ENCODE data around the gene STX10. TPM values are rescaled to one million over a fixed set of nuclear protein-coding genes. Genes with fewer than 3 reads are reported as not detected.

The STX10 gene
- total RNA-seq, 4 donors from 2014 or later: 50.2 to 62.6 (median 56.6) TPM

DNA sequence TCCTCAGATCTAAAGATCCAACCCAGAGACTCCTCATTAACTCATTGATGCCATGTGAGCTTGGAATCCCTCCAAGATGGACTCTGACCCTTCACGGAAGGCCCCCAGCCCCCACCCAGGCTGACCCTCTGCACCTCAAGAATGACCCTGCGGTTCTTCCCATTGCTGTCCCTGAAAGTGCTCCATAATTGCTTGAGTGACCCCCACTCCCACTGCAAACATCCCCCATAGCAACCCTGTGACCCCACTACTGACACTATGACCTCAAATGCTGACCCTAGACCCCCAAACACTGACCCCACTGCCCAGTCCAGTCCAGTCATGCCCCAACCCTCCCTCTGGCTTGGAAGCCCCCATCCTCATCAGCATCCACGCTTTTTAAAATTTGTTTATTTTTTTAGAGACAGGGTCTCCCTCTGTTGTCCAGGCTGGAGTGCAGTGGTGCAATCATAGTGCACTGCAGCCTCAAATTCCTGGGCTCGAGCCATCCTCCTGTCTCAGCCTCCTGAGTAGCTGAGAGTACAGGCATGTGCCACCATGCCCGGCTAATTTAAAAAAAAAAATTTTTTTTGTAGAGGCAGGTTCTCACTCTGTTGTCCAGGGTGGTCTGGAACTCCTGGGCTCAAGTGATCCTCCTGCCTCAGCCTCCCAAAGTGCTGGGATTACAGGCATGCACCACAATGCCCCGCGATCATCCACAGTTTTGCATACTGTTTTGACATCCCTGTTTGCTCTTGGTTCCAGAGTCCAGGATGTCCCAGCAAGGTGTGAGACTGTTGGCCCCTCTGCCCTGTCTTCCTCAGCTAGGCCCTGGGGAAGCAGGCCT is 48.4 kb downstream of the STX10 start:
- H3K27me3 ChIP-seq: peaks cover 0 to 8% (median 0%) of the 10 kb centered on the region in 4 donors
- H3K4me3 ChIP-seq: peak overlapping the region; percentile 43 to 57 (median 52)
- intact Hi-C loops (cut with DNase I): no loop called here
- DNase-seq (ENCODE audit: extremely low spot score): no peak
- H3K36me3 ChIP-seq: peaks cover 0 to 9% (median 2%) of the 10 kb centered on the region in 4 donors
- 72% methylated on average over 7 of the region's 7 CpGs for WGBS
- peaks cover 57 to 81% (median 75%) of the 10 kb centered on the region in 4 donors for H3K4me1 ChIP-seq
- peak overlapping the region; percentile 70 to 90 (median 75) for H3K27ac ChIP-seq (replicated peaks in 1 of 4)
- no peaks in the 10 kb centered on the region for H3K9me3 ChIP-seq
- TF ChIP-seq POLR2A (IDR thresholded peaks at IDR 0.05; ENCODE audit: low read depth) (no peak), CTCF (IDR thresholded peaks at IDR 0.05) (no peak), EP300 (IDR thresholded peaks at IDR 0.05) (no peak), POLR2AphosphoS5 (IDR thresholded peaks at IDR 0.05) (no peak)

GRCh38 chr19:13100841-13101589 is 49.2 kb downstream of the STX10 start:
- peaks cover 0 to 8% (median 0%) of the 10 kb centered on the region in 4 donors for H3K27me3 ChIP-seq
- peak overlapping the region; percentile 77 to 90 (median 85) for H3K27ac ChIP-seq (replicated peaks in 1 of 4)
- no peaks in the 10 kb centered on the region for H3K9me3 ChIP-seq
- peaks cover 57 to 88% (median 83%) of the 10 kb centered on the region in 4 donors for H3K4me1 ChIP-seq
- no peak for DNase-seq (ENCODE audit: extremely low spot score)
- WGBS: 52% methylated on average over 10 of the region's 18 CpGs
- peak overlapping the region; percentile 43 to 57 (median 52) for H3K4me3 ChIP-seq
- TF ChIP-seq POLR2AphosphoS5 (IDR thresholded peaks at IDR 0.05) (no peak), EP300 (IDR thresholded peaks at IDR 0.05) (no peak), CTCF (IDR thresholded peaks at IDR 0.05) (peak; percentile 8 to 26 (median 19)), POLR2A (IDR thresholded peaks at IDR 0.05; ENCODE audit: low read depth) (no peak)
- peaks cover 0 to 9% (median under 1%) of the 10 kb centered on the region in 4 donors for H3K36me3 ChIP-seq
- intact Hi-C loops (cut with DNase I): no loop called here

- intact Hi-C loops (cut with DNase I): no loop called here
- Histone ChIP-seq H3K36me3 (peaks cover 0 to 14% (median 8%) of the 10 kb centered on the region in 4 donors), H3K27me3 (peaks cover 0 to 8% (median 0%) of the 10 kb centered on the region in 4 donors), H3K27ac (replicated peaks in 1 of 4) (peak overlapping the region; percentile 77 to 90 (median 85)), H3K4me1 (peaks cover 66 to 96% (median 92%) of the 10 kb centered on the region in 4 donors), H3K4me3 (peak overlapping the region; percentile 49 to 59 (median 52)), H3K9me3 (no peaks in the 10 kb centered on the region)
- no peak for TF ChIP-seq POLR2A (IDR thresholded peaks at IDR 0.05; ENCODE audit: low read depth)
- no peak for TF ChIP-seq EP300 (IDR thresholded peaks at IDR 0.05)
- no peak for TF ChIP-seq CTCF (IDR thresholded peaks at IDR 0.05)
- no peak for TF ChIP-seq POLR2AphosphoS5 (IDR thresholded peaks at IDR 0.05)
- 50% methylated on average over 6 of the region's 12 CpGs for WGBS
- no peak for DNase-seq (ENCODE audit: extremely low spot score)
Observed at GRCh38 chr19:13100031-13100588, 50.1 kb downstream of the STX10 start.

GRCh38 chr19:13099073-13099999 is 50.8 kb downstream of the STX10 start:
- H3K27ac ChIP-seq (replicated peaks in 1 of 4): peak overlapping the region; percentile 77 to 90 (median 85)
- WGBS: 45% methylated on average over 11 of the region's 77 CpGs
- peak; percentile 80 for TF ChIP-seq POLR2AphosphoS5 (IDR thresholded peaks at IDR 0.05)
- no peak for TF ChIP-seq CTCF (IDR thresholded peaks at IDR 0.05)
- intact Hi-C loops (cut with DNase I): no loop called here
- peaks cover 70 to 96% (median 96%) of the 10 kb centered on the region in 4 donors for H3K4me1 ChIP-seq
- peaks cover 5 to 21% (median 15%) of the 10 kb centered on the region in 4 donors for H3K36me3 ChIP-seq
- no peak for DNase-seq (ENCODE audit: extremely low spot score)
- no peaks in the 10 kb centered on the region for H3K9me3 ChIP-seq
- peak overlapping the region; percentile 49 to 59 (median 52) for H3K4me3 ChIP-seq
- H3K27me3 ChIP-seq: peaks cover 0 to 8% (median 0%) of the 10 kb centered on the region in 4 donors

Measured in esophagus muscularis mucosa (tissue), 4 donors.